GM19328 (cell line): ENCODE measurements around the gene KCND2.

Experiments
- ATAC-seq: cut with Tn5 transposase; IDR thresholded peaks from one replicate; pipeline ENCODE4 v1.9.1; 2021; ENCODE audit warnings: mild to moderate bottlenecking, moderate library complexity; ENCODE audit not compliant: unreplicated experiment

The KCND2 gene

GRCh38 chr7:120480472-120480871 is 207.5 kb downstream of the KCND2 start:
- ATAC-seq: no peak

- no peak for ATAC-seq
Measured at GRCh38 chr7:120480930-120481329, 208.0 kb downstream of the KCND2 start.

- no peak for ATAC-seq
Measured at GRCh38 chr7:120486164-120486563, 213.2 kb downstream of the KCND2 start.

- ATAC-seq: no peak
Measured at GRCh38 chr7:120502132-120502531, 229.2 kb downstream of the KCND2 start.

GRCh38 chr7:120502825-120503224 is 229.8 kb downstream of the KCND2 start:
- ATAC-seq: no peak

- ATAC-seq: no peak
Measured at GRCh38 chr7:120504386-120504785, 231.4 kb downstream of the KCND2 start.

- ATAC-seq: no peak
Measured at GRCh38 chr7:120505770-120506169, 232.8 kb downstream of the KCND2 start.

- no peak for ATAC-seq
Measured at GRCh38 chr7:120512701-120513100, 239.7 kb downstream of the KCND2 start.

GRCh38 chr7:120519224-120519623 is 246.2 kb downstream of the KCND2 start:
- no peak for ATAC-seq

GRCh38 chr7:120521761-120522737 is 249.1 kb downstream of the KCND2 start:
- no peak for ATAC-seq

- ATAC-seq: no peak
Measured at GRCh38 chr7:120523985-120524384, 251.0 kb downstream of the KCND2 start.

- no peak for ATAC-seq
Measured at GRCh38 chr7:120526902-120527509, 254.0 kb downstream of the KCND2 start.

GRCh38 chr7:120529736-120530135 is 256.8 kb downstream of the KCND2 start:
- no peak for ATAC-seq

- ATAC-seq: no peak
Measured at GRCh38 chr7:120538335-120538734, 265.4 kb downstream of the KCND2 start.

GRCh38 chr7:120539321-120539720 is 266.3 kb downstream of the KCND2 start:
- no peak for ATAC-seq

- no peak for ATAC-seq
Measured at GRCh38 chr7:120547605-120548004, 274.6 kb downstream of the KCND2 start.

GRCh38 chr7:120550494-120551048 is 277.6 kb downstream of the KCND2 start:
- ATAC-seq: no peak

GRCh38 chr7:120553491-120553890 is 280.5 kb downstream of the KCND2 start:
- ATAC-seq: no peak

- ATAC-seq: peak; percentile 74
Measured at GRCh38 chr7:120554960-120555571, 282.1 kb downstream of the KCND2 start.

- ATAC-seq: no peak
Measured at GRCh38 chr7:120564145-120564544, 291.2 kb downstream of the KCND2 start.

- ATAC-seq: no peak
Measured at GRCh38 chr7:120567204-120567603, 294.2 kb downstream of the KCND2 start.
